ENCODE results near the gene HOXA9. TPM values are rescaled to one million over a fixed set of nuclear protein-coding genes. Genes with fewer than 3 reads are reported as not detected.

HOXA9 gene
- total RNA-seq, 6 donors from 2014 or later = 0.30 to 6.1 (median 0.49) TPM; not detected in 1

DNA sequence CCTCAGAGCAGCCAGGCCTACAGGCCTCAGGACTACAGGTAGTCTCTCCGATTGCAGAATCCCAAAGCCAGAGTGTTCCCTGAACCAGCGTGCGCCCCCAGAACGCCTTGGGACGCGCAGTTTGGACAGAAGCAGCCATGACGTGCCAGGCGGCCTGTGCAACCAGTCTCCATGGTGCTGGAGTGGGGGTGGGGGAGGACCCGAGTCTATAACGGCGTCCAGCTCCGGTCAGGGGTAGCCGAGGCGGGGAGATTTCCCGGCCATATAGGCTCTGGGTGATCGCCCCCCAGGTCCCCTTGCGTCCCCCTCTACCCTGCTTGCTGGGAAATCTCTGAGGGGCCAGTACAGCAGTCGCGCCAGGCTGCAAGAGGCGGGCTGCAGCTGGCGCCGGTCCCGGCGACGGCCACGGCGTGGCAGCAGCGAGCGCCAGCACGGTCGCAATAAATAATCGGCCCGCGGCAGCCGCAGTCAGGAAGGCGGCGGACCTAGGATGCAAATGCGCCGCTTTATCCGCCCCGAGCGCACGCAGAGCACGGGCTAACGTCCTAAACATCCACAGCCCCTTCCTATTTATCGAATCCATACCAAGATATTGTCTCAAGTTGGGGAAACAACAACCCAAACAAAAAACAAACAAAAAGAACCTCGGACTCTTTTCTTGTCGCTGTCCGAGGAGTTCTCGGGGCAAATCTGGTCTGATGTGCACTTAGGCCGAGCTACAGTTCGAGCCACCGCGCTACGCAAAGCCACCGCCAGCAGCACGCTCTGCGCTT, 14.6 kb downstream of the HOXA9 start:
- H3K9me3 ChIP-seq = no peaks in the 10 kb centered on the region
- no peaks in the 10 kb centered on the region for H3K36me3 ChIP-seq
- ATAC-seq (ENCODE audit: low FRiP score in 2 of 2) = peak; percentile 64 to 87
- TF ChIP-seq, protein P1, sequence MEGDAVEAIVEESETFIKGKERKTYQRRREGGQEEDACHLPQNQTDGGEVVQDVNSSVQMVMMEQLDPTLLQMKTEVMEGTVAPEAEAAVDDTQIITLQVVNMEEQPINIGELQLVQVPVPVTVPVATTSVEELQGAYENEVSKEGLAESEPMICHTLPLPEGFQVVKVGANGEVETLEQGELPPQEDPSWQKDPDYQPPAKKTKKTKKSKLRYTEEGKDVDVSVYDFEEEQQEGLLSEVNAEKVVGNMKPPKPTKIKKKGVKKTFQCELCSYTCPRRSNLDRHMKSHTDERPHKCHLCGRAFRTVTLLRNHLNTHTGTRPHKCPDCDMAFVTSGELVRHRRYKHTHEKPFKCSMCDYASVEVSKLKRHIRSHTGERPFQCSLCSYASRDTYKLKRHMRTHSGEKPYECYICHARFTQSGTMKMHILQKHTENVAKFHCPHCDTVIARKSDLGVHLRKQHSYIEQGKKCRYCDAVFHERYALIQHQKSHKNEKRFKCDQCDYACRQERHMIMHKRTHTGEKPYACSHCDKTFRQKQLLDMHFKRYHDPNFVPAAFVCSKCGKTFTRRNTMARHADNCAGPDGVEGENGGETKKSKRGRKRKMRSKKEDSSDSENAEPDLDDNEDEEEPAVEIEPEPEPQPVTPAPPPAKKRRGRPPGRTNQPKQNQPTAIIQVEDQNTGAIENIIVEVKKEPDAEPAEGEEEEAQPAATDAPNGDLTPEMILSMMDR (IDR thresholded peaks at IDR 0.05) = peak; percentile 85 to 92 (median 88)
- TF ChIP-seq POLR2AphosphoS5 (IDR thresholded peaks at IDR 0.05) (peak; percentile 66 to 70), POLR2A (IDR thresholded peaks at IDR 0.05) (peak in 2 of 4 donors; percentile 56 to 58), EP300 (IDR thresholded peaks at IDR 0.05) (no peak)
- H3K27ac ChIP-seq = peak overlapping the region; percentile 84 to 95 (median 88)
- DNase-seq = peak; percentile 64 to 95
- H3K27me3 ChIP-seq = peaks cover 0 to 67% (median 37%) of the 10 kb centered on the region in 4 donors
- H3K4me3 ChIP-seq = peak overlapping the region; percentile 16 to 74 (median 46)
- WGBS, 2 donors = 2 to 3% methylated on average over 42 to 58 of the region's 58 CpGs
- peaks cover 37 to 54% (median 45%) of the 10 kb centered on the region in 4 donors for H3K4me1 ChIP-seq

DNA sequence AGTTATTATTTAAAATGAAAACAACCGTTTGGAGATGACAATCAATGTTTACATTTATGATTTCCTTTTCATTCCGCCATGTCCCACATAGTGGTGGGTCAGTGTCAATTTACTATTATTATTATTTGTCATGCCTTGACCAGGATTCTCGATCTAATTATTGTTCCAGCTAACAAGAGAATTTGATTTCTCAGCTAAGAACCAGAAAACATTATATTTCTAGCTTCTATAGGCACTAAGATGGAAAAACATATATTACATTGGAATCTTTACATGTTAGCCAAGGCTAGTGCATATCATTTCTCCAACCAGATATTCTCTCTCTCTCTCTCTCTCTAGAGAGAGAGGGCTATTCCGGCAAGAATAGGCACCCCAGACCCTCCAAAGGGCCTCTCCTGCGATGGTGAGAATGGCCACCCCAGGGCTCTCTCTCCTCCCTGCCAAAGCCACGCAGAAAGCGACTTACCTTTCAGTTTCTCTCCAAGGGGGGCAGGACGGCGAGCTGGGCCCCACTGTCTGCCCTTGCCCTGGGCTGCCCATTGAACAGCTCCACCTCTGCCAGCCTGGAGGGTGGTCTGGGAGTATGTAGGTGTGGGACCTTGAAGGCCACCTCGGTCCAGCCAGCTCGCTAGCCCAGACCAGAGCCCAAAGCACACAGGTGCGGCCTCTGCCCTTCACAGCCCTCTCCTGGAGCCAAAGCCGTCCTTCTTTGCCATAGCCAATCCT, 15.3 kb downstream of the HOXA9 start:
- 33 to 37% methylated on average over 9 to 13 of the region's 13 CpGs for WGBS, 2 donors
- Histone ChIP-seq H3K27ac (peak overlapping the region; percentile 84 to 95 (median 88)), H3K36me3 (no peaks in the 10 kb centered on the region), H3K9me3 (no peaks in the 10 kb centered on the region), H3K4me3 (peak overlapping the region; percentile 16 to 74 (median 46)), H3K4me1 (peaks cover 31 to 48% (median 39%) of the 10 kb centered on the region in 4 donors), H3K27me3 (peaks cover 0 to 60% (median 33%) of the 10 kb centered on the region in 4 donors)
- no peak for ATAC-seq (ENCODE audit: low FRiP score in 2 of 2)
- no peak for TF ChIP-seq POLR2AphosphoS5 (IDR thresholded peaks at IDR 0.05)
- no peak for DNase-seq

DNA sequence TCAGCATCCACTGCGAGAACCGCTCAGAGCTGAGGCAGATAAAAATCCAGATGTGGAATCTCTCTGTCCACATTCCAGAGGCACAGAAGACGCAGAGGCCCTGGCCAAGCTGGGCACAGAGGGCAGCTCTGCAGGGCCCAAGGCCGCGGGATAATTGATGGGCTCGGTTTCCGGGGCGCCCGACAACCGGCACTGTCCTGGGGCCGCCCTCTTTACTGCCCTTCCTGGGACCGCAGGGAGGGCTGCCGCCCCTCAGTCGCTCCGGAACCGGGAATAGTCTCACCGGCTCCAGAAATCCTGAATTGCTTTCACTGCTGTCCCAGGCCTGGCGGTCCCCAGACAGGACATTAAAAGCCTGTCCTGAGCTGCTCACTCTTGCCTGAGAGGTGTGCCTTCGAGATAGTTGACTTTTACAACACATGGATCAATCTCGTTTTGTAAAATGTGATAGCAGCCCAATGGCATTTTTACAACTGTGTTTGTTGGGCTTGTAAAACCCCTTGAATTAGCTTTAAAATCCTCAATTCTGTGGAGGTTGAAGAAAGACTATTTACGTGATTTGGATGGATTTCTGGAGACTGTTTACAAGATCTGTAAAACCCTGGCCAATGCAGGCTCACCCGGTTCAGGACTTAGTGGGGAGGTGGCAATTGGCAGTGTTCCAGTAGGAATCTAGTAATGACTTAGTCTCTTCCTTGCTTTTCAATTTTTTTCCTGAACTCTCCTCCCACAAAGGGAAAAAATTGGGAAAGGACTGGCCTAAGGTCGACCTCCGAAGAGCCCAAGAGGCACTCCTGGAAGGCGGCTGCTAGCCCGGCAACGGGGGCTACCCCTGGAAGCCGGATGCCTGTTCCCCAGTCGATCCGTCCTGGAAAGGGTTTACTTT, 16.3 kb downstream of the HOXA9 start:
- 41 to 42% methylated on average over 19 to 30 of the region's 30 CpGs for WGBS, 2 donors
- DNase-seq (peak in 1 of 2 donors; percentile 68), ATAC-seq (ENCODE audit: low FRiP score in 2 of 2) (no peak)
- no peak for TF ChIP-seq POLR2AphosphoS5 (IDR thresholded peaks at IDR 0.05)
- TF ChIP-seq, protein P1 (IDR thresholded peaks at IDR 0.05) = no peak
- no peak for TF ChIP-seq EP300 (IDR thresholded peaks at IDR 0.05)
- no peak for TF ChIP-seq POLR2A (IDR thresholded peaks at IDR 0.05)
- Histone ChIP-seq H3K27ac (peak overlapping the region; percentile 84 to 95 (median 88)), H3K4me1 (peaks cover 25 to 48% (median 35%) of the 10 kb centered on the region in 4 donors), H3K36me3 (no peaks in the 10 kb centered on the region), H3K9me3 (no peaks in the 10 kb centered on the region), H3K27me3 (peaks cover 0 to 53% (median 32%) of the 10 kb centered on the region in 4 donors), H3K4me3 (peak overlapping the region in 3 of 4 donors; percentile 24 to 74 (median 62))

DNA sequence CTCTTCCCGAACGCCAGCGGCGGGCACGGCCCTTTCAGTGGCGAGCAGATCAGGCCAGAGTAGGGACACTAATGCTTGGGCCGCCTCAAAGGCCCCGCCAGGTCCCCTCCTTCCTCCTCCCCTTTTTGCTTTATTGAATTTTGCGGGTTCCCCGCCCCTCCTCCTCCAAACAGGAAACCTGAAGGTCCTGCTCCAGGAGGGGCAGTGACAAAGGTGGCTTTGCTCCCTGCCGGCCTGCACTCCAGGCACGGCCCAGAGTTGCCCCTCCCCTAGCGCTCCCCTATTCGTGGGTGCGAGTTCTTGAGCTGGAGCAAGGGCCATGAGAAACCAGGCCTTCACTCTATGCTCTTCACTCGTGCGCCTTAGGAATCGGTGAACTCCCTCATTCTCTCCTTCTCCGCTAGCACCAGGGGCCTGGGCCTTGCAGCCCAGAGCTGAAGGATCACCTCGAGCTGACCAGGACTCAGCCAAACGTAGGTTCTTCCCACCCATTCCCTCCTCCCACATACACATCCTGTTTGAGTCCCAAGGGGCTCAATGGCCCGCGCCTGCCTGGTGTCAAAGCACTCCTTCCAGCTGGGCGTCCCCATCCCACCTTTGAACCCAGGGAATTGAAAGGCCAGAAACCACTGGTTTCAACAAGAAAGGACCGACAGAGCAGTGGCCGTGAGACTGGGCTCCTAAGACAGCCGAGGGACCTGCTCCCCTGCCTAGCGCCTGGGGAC, 17.1 kb downstream of the HOXA9 start:
- ATAC-seq (ENCODE audit: low FRiP score in 2 of 2) = no peak
- no peaks in the 10 kb centered on the region for H3K9me3 ChIP-seq
- no peak for DNase-seq
- H3K27me3 ChIP-seq = peaks cover 0 to 49% (median 31%) of the 10 kb centered on the region in 4 donors
- peak overlapping the region; percentile 84 to 95 (median 88) for H3K27ac ChIP-seq
- H3K4me3 ChIP-seq = peak overlapping the region; percentile 14 to 74 (median 43)
- H3K4me1 ChIP-seq = peaks cover 25 to 56% (median 35%) of the 10 kb centered on the region in 4 donors
- peak in 1 of 2 donors; percentile 79 for TF ChIP-seq POLR2AphosphoS5 (IDR thresholded peaks at IDR 0.05)
- TF ChIP-seq EP300 (IDR thresholded peaks at IDR 0.05) = no peak
- TF ChIP-seq, protein P1 (IDR thresholded peaks at IDR 0.05) = no peak
- TF ChIP-seq POLR2A (IDR thresholded peaks at IDR 0.05) = no peak
- WGBS, 2 donors = 14 to 26% methylated on average over 18 to 28 of the region's 28 CpGs
- H3K36me3 ChIP-seq = no peaks in the 10 kb centered on the region
